Measurements from ENCODE around the gene RPL39. TPM values are rescaled to one million over a fixed set of nuclear protein-coding genes. Genes with fewer than 3 reads are reported as not detected.
A peak's percentile ranks its signal among the peaks of the same experiment; 100 is the strongest.
"Not testable (repeated sequence)": the region's sequence is repeated elsewhere in the genome, so short reads cannot be mapped to it uniquely, and the experiment has no call there.

RPL39 gene
- total and polyA plus RNA-seq, 4 donors: 623 to 2,860 (median 640) TPM

DNA sequence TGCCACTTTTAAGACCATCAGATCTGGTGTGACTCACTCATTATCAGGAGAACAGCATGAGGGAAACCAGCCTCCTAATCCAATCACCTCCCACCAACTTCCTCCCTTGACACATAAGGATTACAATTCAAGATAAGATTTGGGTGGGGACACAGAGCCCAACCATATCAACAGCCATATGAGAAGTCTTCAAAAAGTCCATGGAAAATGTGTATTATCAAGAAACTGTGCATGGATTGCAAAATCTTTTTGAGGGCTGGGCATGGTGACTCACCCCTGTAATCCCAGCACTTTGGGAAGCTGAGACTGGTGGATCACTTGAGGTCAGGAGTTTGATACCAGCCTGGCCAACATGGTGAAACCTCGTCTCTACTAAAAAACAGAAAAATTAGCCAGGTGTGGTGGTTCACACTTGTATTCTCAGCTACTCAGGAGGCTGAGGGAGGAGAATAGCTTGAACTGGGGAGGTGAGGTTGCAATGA is 17.8 kb upstream of the RPL39 start:
- H3K36me3 ChIP-seq (ENCODE audit: control insufficient read depth in 4 of 4, insufficient read depth in 3 of 4, low read depth in 1 of 4, low read length in 3 of 4): no peaks in the 10 kb centered on the region
- no peaks in the 10 kb centered on the region for H3K4me1 ChIP-seq (ENCODE audit: control insufficient read depth in 4 of 4, insufficient read depth in 4 of 4, low read length in 3 of 4)
- no peak overlapping the region for H3K27ac ChIP-seq (ENCODE audit: low read depth in 1 of 2, low read length in 2 of 2)
- H3K9me3 ChIP-seq (ENCODE audit: control insufficient read depth in 4 of 4, low read length in 3 of 4): no peaks in the 10 kb centered on the region
- H3K9ac ChIP-seq (ENCODE audit: low read depth in 1 of 2, low read length in 2 of 2): no peak overlapping the region
- TF ChIP-seq, protein P1, sequence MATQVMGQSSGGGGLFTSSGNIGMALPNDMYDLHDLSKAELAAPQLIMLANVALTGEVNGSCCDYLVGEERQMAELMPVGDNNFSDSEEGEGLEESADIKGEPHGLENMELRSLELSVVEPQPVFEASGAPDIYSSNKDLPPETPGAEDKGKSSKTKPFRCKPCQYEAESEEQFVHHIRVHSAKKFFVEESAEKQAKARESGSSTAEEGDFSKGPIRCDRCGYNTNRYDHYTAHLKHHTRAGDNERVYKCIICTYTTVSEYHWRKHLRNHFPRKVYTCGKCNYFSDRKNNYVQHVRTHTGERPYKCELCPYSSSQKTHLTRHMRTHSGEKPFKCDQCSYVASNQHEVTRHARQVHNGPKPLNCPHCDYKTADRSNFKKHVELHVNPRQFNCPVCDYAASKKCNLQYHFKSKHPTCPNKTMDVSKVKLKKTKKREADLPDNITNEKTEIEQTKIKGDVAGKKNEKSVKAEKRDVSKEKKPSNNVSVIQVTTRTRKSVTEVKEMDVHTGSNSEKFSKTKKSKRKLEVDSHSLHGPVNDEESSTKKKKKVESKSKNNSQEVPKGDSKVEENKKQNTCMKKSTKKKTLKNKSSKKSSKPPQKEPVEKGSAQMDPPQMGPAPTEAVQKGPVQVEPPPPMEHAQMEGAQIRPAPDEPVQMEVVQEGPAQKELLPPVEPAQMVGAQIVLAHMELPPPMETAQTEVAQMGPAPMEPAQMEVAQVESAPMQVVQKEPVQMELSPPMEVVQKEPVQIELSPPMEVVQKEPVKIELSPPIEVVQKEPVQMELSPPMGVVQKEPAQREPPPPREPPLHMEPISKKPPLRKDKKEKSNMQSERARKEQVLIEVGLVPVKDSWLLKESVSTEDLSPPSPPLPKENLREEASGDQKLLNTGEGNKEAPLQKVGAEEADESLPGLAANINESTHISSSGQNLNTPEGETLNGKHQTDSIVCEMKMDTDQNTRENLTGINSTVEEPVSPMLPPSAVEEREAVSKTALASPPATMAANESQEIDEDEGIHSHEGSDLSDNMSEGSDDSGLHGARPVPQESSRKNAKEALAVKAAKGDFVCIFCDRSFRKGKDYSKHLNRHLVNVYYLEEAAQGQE (IDR thresholded peaks at IDR 0.05): no peak
- TF ChIP-seq GABPA (IDR thresholded peaks at IDR 0.05 in 1 of 2, conservative IDR thresholded peaks at IDR 0.05 in 1 of 2): no peak
- TF ChIP-seq FOXA1 (IDR thresholded peaks at IDR 0.05): no peak
- TF ChIP-seq JUND (IDR thresholded peaks at IDR 0.05): peak in 1 of 2 donors; percentile 12
- no peak for TF ChIP-seq FOXA2 (IDR thresholded peaks at IDR 0.05)
- TF ChIP-seq EGR1 (IDR thresholded peaks at IDR 0.05; ENCODE audit: low read depth in 2 of 2): no peak
- H3K27me3 ChIP-seq (ENCODE audit: control insufficient read depth in 4 of 4, insufficient read depth in 4 of 4, low read length in 3 of 4): no peaks in the 10 kb centered on the region
- no peak overlapping the region for H3K4me3 ChIP-seq (ENCODE audit: low read depth in 1 of 3, low read length in 3 of 3)
- WGBS: 83% methylated on average over 1 of the region's 1 CpG
- no peak for DNase-seq (ENCODE audit: low spot score)

DNA sequence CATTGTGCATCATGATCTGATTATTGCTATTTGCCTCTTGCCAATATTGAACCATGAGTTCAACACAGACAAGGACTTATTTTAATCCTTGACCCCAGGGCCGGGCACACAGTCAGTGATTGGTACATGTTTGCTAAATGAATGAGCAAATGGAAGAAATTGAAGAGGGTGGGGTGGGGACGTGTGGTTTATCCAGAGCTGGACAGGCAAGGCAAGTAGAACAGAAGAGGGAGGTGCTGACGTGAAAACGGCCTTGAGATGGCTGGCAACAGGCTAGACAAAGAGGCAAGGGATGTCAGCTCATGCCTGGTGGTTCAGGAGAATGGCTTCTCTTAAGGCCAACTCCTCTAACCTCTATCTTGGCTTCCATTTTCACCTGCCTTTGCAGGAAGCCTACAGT is 17.0 kb upstream of the RPL39 start:
- H3K4me1 ChIP-seq (ENCODE audit: control insufficient read depth in 4 of 4, insufficient read depth in 4 of 4, low read length in 3 of 4); H3K9me3 ChIP-seq (ENCODE audit: control insufficient read depth in 4 of 4, low read length in 3 of 4); H3K27ac ChIP-seq (ENCODE audit: low read depth in 1 of 2, low read length in 2 of 2); H3K36me3 ChIP-seq (ENCODE audit: control insufficient read depth in 4 of 4, insufficient read depth in 3 of 4, low read depth in 1 of 4, low read length in 3 of 4); H3K9ac ChIP-seq (ENCODE audit: low read depth in 1 of 2, low read length in 2 of 2); H3K27me3 ChIP-seq (ENCODE audit: control insufficient read depth in 4 of 4, insufficient read depth in 4 of 4, low read length in 3 of 4); DNase-seq (ENCODE audit: low spot score); H3K4me3 ChIP-seq (ENCODE audit: low read depth in 1 of 3, low read length in 3 of 3): not testable (repeated sequence)
- WGBS: 51% methylated on average over 2 of the region's 4 CpGs

DNA sequence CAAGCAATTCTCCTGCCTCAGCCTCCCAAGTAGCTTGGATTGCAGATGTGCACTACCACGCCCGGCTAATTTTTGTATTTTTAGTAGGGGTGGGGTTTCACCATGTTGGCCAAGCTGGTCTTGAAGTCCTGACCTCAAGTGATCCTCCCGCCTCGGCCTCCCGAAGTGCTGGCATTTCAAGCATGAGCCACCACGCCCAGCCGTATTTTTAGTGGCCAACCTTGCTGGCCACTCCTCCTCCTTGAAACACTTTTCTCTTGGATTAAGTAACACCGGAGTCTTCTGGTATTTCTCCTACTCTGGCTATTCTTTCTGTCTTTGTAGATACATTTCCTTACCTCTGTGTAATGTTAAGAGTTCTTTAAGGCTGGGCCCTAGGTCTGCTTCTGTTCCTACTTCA is 11.1 kb upstream of the RPL39 start:
- 98% methylated on average over 8 of the region's 8 CpGs for WGBS
- H3K27ac ChIP-seq (ENCODE audit: low read depth in 1 of 2, low read length in 2 of 2): no peak overlapping the region
- H3K9me3 ChIP-seq (ENCODE audit: control insufficient read depth in 4 of 4, low read length in 3 of 4): no peaks in the 10 kb centered on the region
- peaks cover 0 to 2% (median 0%) of the 10 kb centered on the region in 4 donors for H3K36me3 ChIP-seq (ENCODE audit: control insufficient read depth in 4 of 4, insufficient read depth in 3 of 4, low read depth in 1 of 4, low read length in 3 of 4)
- no peaks in the 10 kb centered on the region for H3K4me1 ChIP-seq (ENCODE audit: control insufficient read depth in 4 of 4, insufficient read depth in 4 of 4, low read length in 3 of 4)
- no peak overlapping the region for H3K4me3 ChIP-seq (ENCODE audit: low read depth in 1 of 3, low read length in 3 of 3)
- no peak for DNase-seq (ENCODE audit: low spot score)
- H3K27me3 ChIP-seq (ENCODE audit: control insufficient read depth in 4 of 4, insufficient read depth in 4 of 4, low read length in 3 of 4): no peaks in the 10 kb centered on the region
- no peak overlapping the region for H3K9ac ChIP-seq (ENCODE audit: low read depth in 1 of 2, low read length in 2 of 2)
- TF ChIP-seq RAD21 (IDR thresholded peaks at IDR 0.05) (no peak), RXRA (IDR thresholded peaks at IDR 0.05) (no peak), FOXA1 (IDR thresholded peaks at IDR 0.05) (no peak)
- TF ChIP-seq, protein P2, sequence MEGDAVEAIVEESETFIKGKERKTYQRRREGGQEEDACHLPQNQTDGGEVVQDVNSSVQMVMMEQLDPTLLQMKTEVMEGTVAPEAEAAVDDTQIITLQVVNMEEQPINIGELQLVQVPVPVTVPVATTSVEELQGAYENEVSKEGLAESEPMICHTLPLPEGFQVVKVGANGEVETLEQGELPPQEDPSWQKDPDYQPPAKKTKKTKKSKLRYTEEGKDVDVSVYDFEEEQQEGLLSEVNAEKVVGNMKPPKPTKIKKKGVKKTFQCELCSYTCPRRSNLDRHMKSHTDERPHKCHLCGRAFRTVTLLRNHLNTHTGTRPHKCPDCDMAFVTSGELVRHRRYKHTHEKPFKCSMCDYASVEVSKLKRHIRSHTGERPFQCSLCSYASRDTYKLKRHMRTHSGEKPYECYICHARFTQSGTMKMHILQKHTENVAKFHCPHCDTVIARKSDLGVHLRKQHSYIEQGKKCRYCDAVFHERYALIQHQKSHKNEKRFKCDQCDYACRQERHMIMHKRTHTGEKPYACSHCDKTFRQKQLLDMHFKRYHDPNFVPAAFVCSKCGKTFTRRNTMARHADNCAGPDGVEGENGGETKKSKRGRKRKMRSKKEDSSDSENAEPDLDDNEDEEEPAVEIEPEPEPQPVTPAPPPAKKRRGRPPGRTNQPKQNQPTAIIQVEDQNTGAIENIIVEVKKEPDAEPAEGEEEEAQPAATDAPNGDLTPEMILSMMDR (IDR thresholded peaks at IDR 0.05; ENCODE audit: low read depth, low read length, missing input control): no peak
- TF ChIP-seq, protein P3, sequence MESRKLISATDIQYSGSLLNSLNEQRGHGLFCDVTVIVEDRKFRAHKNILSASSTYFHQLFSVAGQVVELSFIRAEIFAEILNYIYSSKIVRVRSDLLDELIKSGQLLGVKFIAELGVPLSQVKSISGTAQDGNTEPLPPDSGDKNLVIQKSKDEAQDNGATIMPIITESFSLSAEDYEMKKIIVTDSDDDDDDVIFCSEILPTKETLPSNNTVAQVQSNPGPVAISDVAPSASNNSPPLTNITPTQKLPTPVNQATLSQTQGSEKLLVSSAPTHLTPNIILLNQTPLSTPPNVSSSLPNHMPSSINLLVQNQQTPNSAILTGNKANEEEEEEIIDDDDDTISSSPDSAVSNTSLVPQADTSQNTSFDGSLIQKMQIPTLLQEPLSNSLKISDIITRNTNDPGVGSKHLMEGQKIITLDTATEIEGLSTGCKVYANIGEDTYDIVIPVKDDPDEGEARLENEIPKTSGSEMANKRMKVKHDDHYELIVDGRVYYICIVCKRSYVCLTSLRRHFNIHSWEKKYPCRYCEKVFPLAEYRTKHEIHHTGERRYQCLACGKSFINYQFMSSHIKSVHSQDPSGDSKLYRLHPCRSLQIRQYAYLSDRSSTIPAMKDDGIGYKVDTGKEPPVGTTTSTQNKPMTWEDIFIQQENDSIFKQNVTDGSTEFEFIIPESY (IDR thresholded peaks at IDR 0.05): no peak

Data from liver (tissue), 9 donors.